Uterus (tissue), 4 donors: ENCODE data around the gene ANKFY1. TPM values are rescaled to one million over a fixed set of nuclear protein-coding genes. Genes with fewer than 3 reads are reported as not detected.
A peak's percentile ranks its signal among the peaks of the same experiment; 100 is the strongest.

Source experiments
- DNase-seq, 2 donors: peaks; one replicate each; pipeline ENCODE4 v3.0.0-alpha.2; 2019 to 2020
- H3K27ac ChIP-seq, 2 donors: fragments of 200-600 bp; sonication (generic); 1 replicate in 1 of 2; 2 replicates in 1 of 2; pipeline ENCODE4 v1.5.1; 2016 to 2018
- H3K27me3 ChIP-seq, 2 donors: fragments of 200-600 bp; sonication (generic); one replicate each; pipeline ENCODE4 v1.5.1; 2018 to 2019; ENCODE audit warnings: control low read depth in 1 of 2
- H3K36me3 ChIP-seq, 2 donors: fragments of 200-600 bp; sonication (generic); one replicate each; pipeline ENCODE4 v1.5.1; 2019; ENCODE audit warnings: control low read depth in 1 of 2
- H3K4me1 ChIP-seq, 2 donors: fragments of 200-600 bp; sonication (generic); one replicate each; pipeline ENCODE4 v1.5.1; 2018 to 2019; ENCODE audit warnings: control low read depth in 1 of 2
- H3K4me3 ChIP-seq, 2 donors: fragments of 200-600 bp; sonication (generic); 1 replicate in 1 of 2; 2 replicates in 1 of 2; pipeline ENCODE4 v1.5.1; 2018 to 2019; ENCODE audit warnings: mild to moderate bottlenecking in 1 of 2
- H3K9me3 ChIP-seq, 2 donors: fragments of 200-600 bp; sonication (generic); one replicate each; pipeline ENCODE4 v1.5.1; 2019; ENCODE audit warnings: control low read depth in 1 of 2
- CTCF ChIP-seq, 4 experiments: fragments of 200-600 bp in 2 of 4; fragments of 450-650 bp in 2 of 4; sonication (generic) in 2 of 4; IDR thresholded peaks; one replicate each; pipeline ENCODE4 v1.5.1; 2016 to 2019; ENCODE audit warnings: antibody characterized with exemption in 4 of 4, mild to moderate bottlenecking in 2 of 4, moderate library complexity in 1 of 4
- POLR2A ChIP-seq, 2 donors: fragments of 450-650 bp; IDR thresholded peaks; one replicate each; pipeline ENCODE4 v1.6.1; 2016; ENCODE audit warnings: antibody characterized with exemption in 2 of 2, mild to moderate bottlenecking in 1 of 2, moderate library complexity in 1 of 2
- intact Hi-C: fragments of 100-400 bp; cut with DNase I; formaldehyde crosslinking; loops from one replicate; pipeline ENCODE4 v1.15.1; 2023; ENCODE audit warnings: low total_unique reads
- total RNA-seq, 4 donors: library from RNA; depleted of rRNA in 3 of 4; stranded (reverse); fragments of >200 nt in 3 of 4; gene quantifications; one replicate each; pipeline versions ENCODE4 v1.1.0 to v1.2.4, GENCODE V29; 2014 to 2023
- donor health status: DM: yes; HTN: yes; CAD: no.

Gene ANKFY1
- total RNA-seq, 4 donors from 2014 or later: 17.6 to 69.5 (median 52.8) TPM

- H3K4me1 ChIP-seq: peaks cover 0 to 7% of the 10 kb centered on the region in 2 donors
- H3K4me3 ChIP-seq: no peak overlapping the region
- no peak for DNase-seq
- H3K27me3 ChIP-seq: no peaks in the 10 kb centered on the region
- no peaks in the 10 kb centered on the region for H3K36me3 ChIP-seq
- intact Hi-C loops: no loop called here
- H3K9me3 ChIP-seq: no peaks in the 10 kb centered on the region
- no peak overlapping the region for H3K27ac ChIP-seq
- TF ChIP-seq POLR2A (IDR thresholded peaks at IDR 0.05): no peak
- no peak for TF ChIP-seq CTCF (IDR thresholded peaks at IDR 0.05)
Observed at GRCh38 chr17:4307179-4307930, 43.6 kb upstream of the ANKFY1 start.

GRCh38 chr17:4305224-4305623 is 41.4 kb upstream of the ANKFY1 start:
- intact Hi-C loops: no loop called here
- Histone ChIP-seq H3K9me3 (no peaks in the 10 kb centered on the region), H3K4me1 (peaks cover 0 to 2% of the 10 kb centered on the region in 2 donors), H3K27ac (no peak overlapping the region), H3K4me3 (no peak overlapping the region), H3K27me3 (no peaks in the 10 kb centered on the region), H3K36me3 (no peaks in the 10 kb centered on the region)
- DNase-seq: no peak
- TF ChIP-seq CTCF (IDR thresholded peaks at IDR 0.05): no peak
- TF ChIP-seq POLR2A (IDR thresholded peaks at IDR 0.05): no peak

GRCh38 chr17:4304417-4305027 is 40.7 kb upstream of the ANKFY1 start:
- Histone ChIP-seq H3K27me3 (no peaks in the 10 kb centered on the region), H3K27ac (no peak overlapping the region), H3K4me3 (no peak overlapping the region), H3K4me1 (no peaks in the 10 kb centered on the region), H3K36me3 (no peaks in the 10 kb centered on the region), H3K9me3 (no peaks in the 10 kb centered on the region)
- intact Hi-C loops: no loop called here
- peak; percentile 24 to 46 for DNase-seq
- no peak for TF ChIP-seq POLR2A (IDR thresholded peaks at IDR 0.05)
- TF ChIP-seq CTCF (IDR thresholded peaks at IDR 0.05): peak; percentile 53 to 71 (median 62)

- no peak for DNase-seq
- no peaks in the 10 kb centered on the region for H3K4me1 ChIP-seq
- H3K9me3 ChIP-seq: no peaks in the 10 kb centered on the region
- H3K27me3 ChIP-seq: no peaks in the 10 kb centered on the region
- TF ChIP-seq CTCF (IDR thresholded peaks at IDR 0.05) (no peak), POLR2A (IDR thresholded peaks at IDR 0.05) (no peak)
- H3K36me3 ChIP-seq: no peaks in the 10 kb centered on the region
- no peak overlapping the region for H3K27ac ChIP-seq
- intact Hi-C loops: no loop called here
- H3K4me3 ChIP-seq: no peak overlapping the region
Observed at GRCh38 chr17:4301066-4301465, 37.3 kb upstream of the ANKFY1 start.

- TF ChIP-seq CTCF (IDR thresholded peaks at IDR 0.05): no peak
- no peak for TF ChIP-seq POLR2A (IDR thresholded peaks at IDR 0.05)
- DNase-seq: no peak
- Histone ChIP-seq H3K4me1 (no peaks in the 10 kb centered on the region), H3K4me3 (no peak overlapping the region), H3K9me3 (no peaks in the 10 kb centered on the region), H3K27ac (no peak overlapping the region), H3K27me3 (no peaks in the 10 kb centered on the region), H3K36me3 (no peaks in the 10 kb centered on the region)
- intact Hi-C loops: no loop called here
Observed at GRCh38 chr17:4297351-4297750, 33.6 kb upstream of the ANKFY1 start.
